GM20000 (cell line): ENCODE measurements around the gene ZC3H18.
A peak's percentile ranks its signal among the peaks of the same experiment; 100 is the strongest.

Source experiments
- DNase-seq: peaks from one replicate; pipeline ENCODE4 v3.0.0; 2012; ENCODE audit warnings: low spot score
- TF ChIP-seq, protein P1 (sequence below): IDR thresholded peaks from 2 replicates; pipeline ENCODE4 v1.5.1; 2012; ENCODE audit warnings: mild to moderate bottlenecking, control low read depth; ENCODE audit errors: extremely low read depth, missing control alignments

Gene ZC3H18

DNA sequence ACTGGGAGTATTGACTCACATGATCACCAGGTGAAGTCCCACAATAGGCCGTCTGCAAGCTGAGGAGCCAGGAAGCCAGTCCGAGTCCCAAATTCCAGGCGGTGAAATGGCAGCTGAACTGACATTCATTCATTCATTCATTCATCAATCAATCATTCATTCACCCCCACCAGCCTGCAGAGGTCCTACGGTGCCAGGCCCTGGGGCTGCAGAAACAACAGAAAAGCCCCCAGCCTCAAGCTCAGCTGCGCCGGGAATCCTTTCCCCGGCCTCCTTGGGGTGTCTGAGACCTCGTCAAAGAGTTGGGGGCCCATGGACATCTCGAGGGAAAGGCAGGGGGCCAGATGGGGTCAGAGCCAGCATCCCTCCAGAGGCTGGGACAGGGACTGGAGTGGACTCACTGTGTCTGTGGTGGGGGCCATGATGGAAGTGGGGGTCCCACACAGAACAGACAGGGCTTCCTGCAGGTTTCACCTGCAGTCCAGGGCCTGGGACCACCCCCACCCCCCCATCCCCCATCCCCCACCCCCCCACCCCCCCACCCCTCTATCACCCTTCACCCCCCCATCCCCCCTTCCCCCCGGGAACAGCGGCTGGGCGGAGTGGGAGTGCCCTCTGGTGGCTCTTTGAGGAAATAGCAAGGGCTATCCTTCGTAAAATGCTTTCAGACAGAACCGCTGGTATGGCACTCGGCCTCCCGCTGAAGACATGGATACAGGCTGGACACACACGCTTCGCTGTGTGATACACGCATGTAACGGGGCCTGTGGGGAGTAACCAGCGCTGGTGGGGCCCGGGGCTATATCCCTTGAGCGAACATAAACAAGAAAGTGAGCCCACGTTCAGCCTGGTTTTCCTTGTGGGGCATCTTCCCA, 8.5 kb upstream of the ZC3H18 start:
- DNase-seq, result peak; percentile 82
- TF ChIP-seq, protein P1, sequence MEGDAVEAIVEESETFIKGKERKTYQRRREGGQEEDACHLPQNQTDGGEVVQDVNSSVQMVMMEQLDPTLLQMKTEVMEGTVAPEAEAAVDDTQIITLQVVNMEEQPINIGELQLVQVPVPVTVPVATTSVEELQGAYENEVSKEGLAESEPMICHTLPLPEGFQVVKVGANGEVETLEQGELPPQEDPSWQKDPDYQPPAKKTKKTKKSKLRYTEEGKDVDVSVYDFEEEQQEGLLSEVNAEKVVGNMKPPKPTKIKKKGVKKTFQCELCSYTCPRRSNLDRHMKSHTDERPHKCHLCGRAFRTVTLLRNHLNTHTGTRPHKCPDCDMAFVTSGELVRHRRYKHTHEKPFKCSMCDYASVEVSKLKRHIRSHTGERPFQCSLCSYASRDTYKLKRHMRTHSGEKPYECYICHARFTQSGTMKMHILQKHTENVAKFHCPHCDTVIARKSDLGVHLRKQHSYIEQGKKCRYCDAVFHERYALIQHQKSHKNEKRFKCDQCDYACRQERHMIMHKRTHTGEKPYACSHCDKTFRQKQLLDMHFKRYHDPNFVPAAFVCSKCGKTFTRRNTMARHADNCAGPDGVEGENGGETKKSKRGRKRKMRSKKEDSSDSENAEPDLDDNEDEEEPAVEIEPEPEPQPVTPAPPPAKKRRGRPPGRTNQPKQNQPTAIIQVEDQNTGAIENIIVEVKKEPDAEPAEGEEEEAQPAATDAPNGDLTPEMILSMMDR, result peak; percentile 44

- TF ChIP-seq, protein P1, result no peak
- DNase-seq, result no peak
Measured at GRCh38 chr16:88566158-88566557, 4.0 kb upstream of the ZC3H18 start.

GRCh38 chr16:88568710-88569613, 1.2 kb upstream of the ZC3H18 start:
- no peak for DNase-seq
- TF ChIP-seq, protein P1, result no peak

- TF ChIP-seq, protein P1, result no peak
- DNase-seq, result no peak
Measured at GRCh38 chr16:88569614-88569984, 604 bp upstream of the ZC3H18 start.

- no peak for DNase-seq
- TF ChIP-seq, protein P1, result no peak
Measured at GRCh38 chr16:88570691-88571092, 489 bp downstream of the ZC3H18 start.

DNA sequence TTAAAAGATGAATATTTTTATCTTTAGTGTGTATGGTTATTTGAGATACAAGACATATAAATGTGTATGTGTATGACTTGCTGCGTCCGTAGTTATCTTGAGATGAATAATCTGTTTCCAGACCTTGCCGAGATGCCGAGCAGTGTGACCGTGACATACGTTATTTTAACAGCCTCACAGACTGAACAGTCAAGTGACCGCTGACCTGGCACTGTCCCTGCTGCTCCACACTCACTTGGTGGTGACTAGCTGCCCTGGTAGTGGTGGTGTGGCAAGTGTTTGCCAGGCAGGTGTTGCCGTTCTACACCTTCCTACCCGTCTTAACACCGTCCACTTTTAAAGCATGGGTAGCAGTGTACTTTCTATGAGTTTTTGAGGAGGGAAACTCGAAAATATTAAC, 5.0 kb downstream of the ZC3H18 start:
- no peak for DNase-seq
- TF ChIP-seq, protein P1, result no peak

DNA sequence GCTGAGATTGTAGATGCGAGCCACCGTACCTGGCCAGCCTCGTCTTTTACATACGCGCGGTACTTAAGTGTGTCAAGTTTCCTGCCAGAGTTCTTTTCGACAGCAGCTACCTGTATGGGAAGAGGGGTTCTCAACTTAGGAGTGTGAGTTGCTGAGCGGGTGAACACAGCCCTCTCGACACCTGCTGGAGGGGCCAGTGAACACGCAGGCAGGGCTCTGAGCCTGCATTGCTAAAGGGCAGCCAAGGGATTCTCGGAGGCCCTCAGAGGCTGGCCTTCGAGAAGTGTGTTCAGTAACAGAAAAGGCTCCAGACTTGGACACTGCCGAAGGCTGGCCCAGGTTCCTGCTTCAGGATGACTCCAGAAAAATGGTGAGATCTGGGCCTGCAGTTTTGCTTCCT, 6.1 kb downstream of the ZC3H18 start:
- TF ChIP-seq, protein P1, result no peak

More for the DNA sequence above, 6.1 kb downstream of the ZC3H18 start:
- no peak for DNase-seq
